Peyer's patch (tissue), 4 donors: ENCODE data around the gene ABCA13. TPM values are rescaled to one million over a fixed set of nuclear protein-coding genes. Genes with fewer than 3 reads are reported as not detected.

ENCODE experiments used
- DNase-seq, 3 donors: peaks; one replicate each; pipeline ENCODE4 v3.0.0-alpha.2; 2017 to 2019
- H3K27ac ChIP-seq, 4 donors: fragments of 200-600 bp; sonication (generic); one replicate each; pipeline ENCODE4 v1.5.1; 2016 to 2019
- H3K27me3 ChIP-seq, 2 donors: fragments of 200-600 bp; sonication (generic); one replicate each; pipeline ENCODE4 v1.5.1; 2019
- H3K36me3 ChIP-seq, 3 donors: fragments of 200-600 bp; sonication (generic); one replicate each; pipeline ENCODE4 v1.5.1; 2016 to 2019
- H3K4me1 ChIP-seq, 4 donors: fragments of 200-600 bp; sonication (generic); one replicate each; pipeline ENCODE4 v1.5.1; 2016 to 2019
- H3K4me3 ChIP-seq, 4 donors: fragments of 200-600 bp; sonication (generic); 1 replicate in 3 of 4; 2 replicates in 1 of 4; pipeline ENCODE4 v1.5.1; 2016 to 2019; ENCODE audit warnings: mild to moderate bottlenecking in 1 of 4
- H3K9me3 ChIP-seq, 4 donors: fragments of 200-600 bp; sonication (generic); one replicate each; pipeline ENCODE4 v1.5.1; 2016 to 2019; ENCODE audit warnings: mild to moderate bottlenecking in 1 of 4
- CTCF ChIP-seq, 6 experiments: fragments of 450-650 bp in 4 of 6; fragments of 200-600 bp in 2 of 6; sonication (generic) in 1 of 6; IDR thresholded peaks; one replicate each; pipeline ENCODE4 v1.5.1; 2017 to 2019; ENCODE audit warnings: antibody characterized with exemption in 6 of 6, mild to moderate bottlenecking in 3 of 6, moderate library complexity in 1 of 6
- POLR2A ChIP-seq, 2 donors: fragments of 450-650 bp; IDR thresholded peaks; one replicate each; pipeline ENCODE4 v1.5.1; 2017; ENCODE audit warnings: antibody characterized with exemption in 2 of 2, mild to moderate bottlenecking in 2 of 2, moderate library complexity in 2 of 2
- total RNA-seq, 4 donors: library from RNA; depleted of rRNA; stranded (reverse); fragments of >200 nt; gene quantifications; one replicate each; pipeline ENCODE4 v1.1.0, GENCODE V29; 2016

The ABCA13 gene
- total RNA-seq, 4 donors from 2014 or later = 0.53 to 2.7 (median 1.7) TPM

DNA sequence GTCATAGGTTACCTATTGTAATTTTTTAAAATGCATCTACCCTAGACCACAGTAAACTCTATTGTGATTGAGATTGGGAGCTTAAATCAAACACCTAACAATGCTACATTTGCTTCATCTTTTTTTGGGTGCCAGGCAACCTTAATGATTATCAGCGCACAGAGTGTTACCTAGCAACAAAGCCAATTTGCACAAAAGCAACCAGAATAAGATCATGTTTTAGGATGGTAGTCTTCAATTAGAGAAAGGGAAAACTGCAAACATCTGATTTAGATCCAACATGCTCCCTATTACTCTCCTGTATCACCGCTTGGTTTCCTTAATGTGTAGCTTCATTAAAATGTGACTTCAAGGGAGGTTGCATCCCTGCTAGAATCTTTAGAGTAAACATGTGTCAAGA, 226.9 kb downstream of the ABCA13 start:
- Histone ChIP-seq H3K27me3 (no peaks in the 10 kb centered on the region), H3K9me3 (no peaks in the 10 kb centered on the region), H3K27ac (no peak overlapping the region), H3K36me3 (no peaks in the 10 kb centered on the region), H3K4me3 (no peak overlapping the region), H3K4me1 (no peaks in the 10 kb centered on the region)
- DNase-seq = no peak
- TF ChIP-seq CTCF (IDR thresholded peaks at IDR 0.05) (no peak), POLR2A (IDR thresholded peaks at IDR 0.05) (no peak)

- no peaks in the 10 kb centered on the region for H3K36me3 ChIP-seq
- no peaks in the 10 kb centered on the region for H3K27me3 ChIP-seq
- H3K4me3 ChIP-seq = no peak overlapping the region
- DNase-seq = no peak
- H3K27ac ChIP-seq = no peak overlapping the region
- H3K9me3 ChIP-seq = no peaks in the 10 kb centered on the region
- no peak for TF ChIP-seq CTCF (IDR thresholded peaks at IDR 0.05)
- no peak for TF ChIP-seq POLR2A (IDR thresholded peaks at IDR 0.05)
- H3K4me1 ChIP-seq = no peaks in the 10 kb centered on the region
Observed at GRCh38 chr7:48402721-48403120, 231.5 kb downstream of the ABCA13 start.

DNA sequence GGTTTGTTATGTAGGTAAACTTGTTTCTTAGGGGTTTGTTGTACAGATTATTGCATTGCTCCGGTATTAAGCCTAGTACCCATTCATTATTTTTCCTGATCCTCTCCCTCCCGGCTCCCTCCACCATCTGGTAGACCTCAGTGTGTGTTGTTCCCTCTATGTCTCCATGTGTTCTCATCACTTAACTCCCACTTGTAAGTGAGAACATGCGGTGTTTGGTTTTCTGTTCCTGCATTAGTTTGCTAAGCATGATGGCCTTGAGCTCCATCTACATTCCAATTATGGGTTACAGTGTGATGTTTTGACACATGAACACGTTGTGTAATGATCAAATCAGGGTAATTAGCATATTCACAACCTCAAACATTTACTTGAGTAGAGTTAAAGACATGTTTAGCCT, 237.5 kb downstream of the ABCA13 start:
- no peaks in the 10 kb centered on the region for H3K4me1 ChIP-seq
- H3K27me3 ChIP-seq = no peaks in the 10 kb centered on the region
- no peak overlapping the region for H3K27ac ChIP-seq
- no peaks in the 10 kb centered on the region for H3K9me3 ChIP-seq
- DNase-seq = no peak
- no peak for TF ChIP-seq CTCF (IDR thresholded peaks at IDR 0.05)
- TF ChIP-seq POLR2A (IDR thresholded peaks at IDR 0.05) = no peak
- H3K36me3 ChIP-seq = no peaks in the 10 kb centered on the region
- H3K4me3 ChIP-seq = no peak overlapping the region

DNA sequence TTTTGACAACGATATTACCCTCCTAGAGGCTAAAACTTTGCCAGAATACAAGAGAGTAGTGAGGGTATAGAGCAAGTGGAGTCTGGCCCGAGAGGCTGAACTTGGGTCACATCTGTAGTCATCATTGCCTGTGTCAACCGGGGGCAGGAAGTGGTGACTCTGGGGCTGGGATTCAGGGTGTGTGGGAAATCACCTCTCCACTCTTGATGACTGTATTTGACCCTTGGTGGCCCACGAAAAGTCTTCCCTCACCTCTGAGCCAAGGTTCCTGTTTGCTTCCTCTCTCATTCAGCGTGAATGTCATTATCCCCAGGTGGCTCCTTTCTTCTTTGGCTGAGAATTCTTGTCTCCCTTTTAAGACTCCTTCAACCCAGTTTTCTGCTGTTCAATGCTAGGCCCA, 240.4 kb downstream of the ABCA13 start:
- no peak overlapping the region for H3K4me3 ChIP-seq
- no peaks in the 10 kb centered on the region for H3K36me3 ChIP-seq
- TF ChIP-seq CTCF (IDR thresholded peaks at IDR 0.05) = no peak
- TF ChIP-seq POLR2A (IDR thresholded peaks at IDR 0.05) = no peak
- no peaks in the 10 kb centered on the region for H3K9me3 ChIP-seq
- H3K27me3 ChIP-seq = no peaks in the 10 kb centered on the region
- no peaks in the 10 kb centered on the region for H3K4me1 ChIP-seq
- no peak overlapping the region for H3K27ac ChIP-seq
- no peak for DNase-seq

DNA sequence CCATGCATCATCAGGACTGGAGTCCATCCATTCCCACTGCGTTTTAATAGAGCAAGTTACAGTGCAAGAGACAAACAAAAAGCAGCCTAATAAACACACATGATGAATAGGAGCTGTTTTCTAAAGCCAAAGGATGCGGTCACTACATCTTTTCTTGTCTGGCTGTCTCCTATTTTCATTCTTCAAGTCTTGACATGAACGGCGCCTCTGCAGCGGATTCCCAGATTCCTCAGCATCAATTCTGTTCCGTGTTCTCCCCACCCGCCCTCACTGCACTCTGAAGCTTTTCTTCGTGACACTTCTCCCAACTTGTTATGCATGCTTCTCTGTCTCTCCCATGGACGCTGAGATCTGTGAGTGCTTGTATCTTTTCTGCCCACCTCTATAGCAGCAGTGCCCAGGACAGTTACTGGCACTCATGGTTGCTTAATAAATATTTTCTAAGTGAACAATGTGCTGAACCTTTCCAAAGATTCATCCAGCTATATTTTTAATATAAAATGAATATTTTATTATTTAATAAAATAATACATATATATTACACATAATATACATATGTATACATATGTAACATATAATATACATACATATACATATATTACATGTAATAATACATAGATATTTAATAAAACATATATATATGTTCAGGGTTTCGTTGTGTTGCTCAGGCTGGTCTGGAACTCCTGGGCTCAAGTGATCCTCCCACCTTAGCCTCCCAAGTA, 242.9 kb downstream of the ABCA13 start:
- no peaks in the 10 kb centered on the region for H3K9me3 ChIP-seq
- no peak for DNase-seq
- no peaks in the 10 kb centered on the region for H3K36me3 ChIP-seq
- no peak for TF ChIP-seq POLR2A (IDR thresholded peaks at IDR 0.05)
- TF ChIP-seq CTCF (IDR thresholded peaks at IDR 0.05) = no peak
- H3K27me3 ChIP-seq = no peaks in the 10 kb centered on the region
- H3K4me1 ChIP-seq = no peaks in the 10 kb centered on the region
- no peak overlapping the region for H3K4me3 ChIP-seq
- H3K27ac ChIP-seq = no peak overlapping the region
